ENCODE data around the gene PTCSC3.

GRCh38 chr14:36099619-36100018, 76.9 kb downstream of the PTCSC3 start:
- TF ChIP-seq CTCF (IDR thresholded peaks at IDR 0.05 in 8 of 11, conservative IDR thresholded peaks at IDR 0.05 in 3 of 11) (no peak), POLR2AphosphoS5 (IDR thresholded peaks at IDR 0.05) (no peak), POLR2A (IDR thresholded peaks at IDR 0.05) (no peak)
